Stimulated activated CD4-positive, alpha-beta T cell treated with anti-CD3 and anti-CD28 coated beads, Interleukin-1b, Interleukin-23, amount 100 ng/mL, for 1 hour (primary cell): ENCODE measurements around the gene OR5K3.
"Not testable (repeated sequence)": the region's sequence is repeated elsewhere in the genome, so short reads cannot be mapped to it uniquely, and the experiment has no call there.

Experiments
- DNase-seq, 2 donors: peaks; one replicate each; pipeline ENCODE4 v3.0.0-alpha.2; 2020; ENCODE audit warnings: low read depth in 2 of 2

Gene OR5K3

GRCh38 chr3:98390366-98390765 lies at the start of gene OR5K3:
OR5K3 (plus strand) TSS chr3:98390666; CDS start chr3:98390666, 0 bp downstream.
- no peak for DNase-seq

- DNase-seq, result no peak
Measured at GRCh38 chr3:98341758-98342157, 48.7 kb upstream of the OR5K3 start.

- DNase-seq, result no peak
Measured at GRCh38 chr3:98343647-98344507, 46.6 kb upstream of the OR5K3 start.

- DNase-seq, result no peak
Measured at GRCh38 chr3:98350082-98350481, 40.4 kb upstream of the OR5K3 start.

DNA sequence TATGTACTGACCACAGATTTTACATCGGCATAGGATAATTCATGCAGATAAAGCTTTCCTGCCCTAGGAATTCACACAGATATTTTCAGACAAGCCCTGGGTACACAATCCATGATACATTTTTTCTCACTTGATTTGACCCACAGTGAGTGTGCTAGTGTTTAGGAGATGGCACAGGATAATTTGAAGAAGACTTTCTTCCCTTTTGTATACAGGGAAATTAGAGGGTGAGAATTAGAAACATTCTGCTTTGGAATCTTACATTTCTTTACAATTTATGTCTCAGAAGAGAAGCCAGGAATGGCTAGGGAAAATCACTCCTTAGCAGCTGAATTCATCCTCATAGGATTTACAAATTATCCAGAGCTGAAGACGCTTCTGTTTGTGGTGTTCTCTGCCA lies 36.9 kb upstream of the OR5K3 start, which contains the start of gene OR5K4:
Gene OR5K4, plus strand, starts transcription at position 301 of the 400 bp plus-strand sequence. Its CDS starts 0 bp downstream, at position 301.
- no peak for DNase-seq

GRCh38 chr3:98359250-98359649 lies 31.2 kb upstream of the OR5K3 start:
- no peak for DNase-seq

DNA sequence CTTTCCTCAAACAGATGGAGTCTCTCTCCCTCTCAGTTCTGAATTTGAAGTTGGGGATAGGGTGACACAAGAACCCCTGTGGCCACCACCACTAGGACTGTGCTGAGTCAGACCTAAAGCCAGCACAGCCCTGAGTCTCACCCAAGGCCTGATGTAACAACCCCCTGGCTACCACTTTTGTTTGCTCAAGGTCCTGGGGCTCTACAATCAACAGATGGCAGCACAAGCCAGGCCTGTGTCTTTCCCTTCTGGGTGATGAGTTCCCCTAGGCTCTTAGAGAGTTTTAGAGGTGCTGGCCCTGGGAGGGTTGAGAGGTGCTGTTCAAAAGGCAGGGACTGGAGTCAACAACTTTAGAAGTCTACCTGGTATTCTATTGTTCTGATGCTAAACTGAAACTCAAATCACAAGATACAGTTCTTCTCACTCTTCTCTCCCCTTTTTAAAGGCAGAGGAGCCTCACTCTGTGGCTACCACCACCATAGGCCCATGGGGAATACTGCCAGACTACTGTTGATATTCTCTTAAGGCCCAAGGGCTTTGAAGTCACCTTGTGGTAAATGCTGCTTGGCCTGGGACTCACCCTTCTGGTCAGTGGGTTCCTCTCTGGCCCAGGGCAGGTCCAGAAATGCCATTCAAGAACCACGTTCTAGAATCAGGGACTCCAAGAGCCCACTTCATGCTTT lies 30.3 kb upstream of the OR5K3 start:
- DNase-seq, result no peak

- DNase-seq, result no peak
Measured at GRCh38 chr3:98360681-98361080, 29.8 kb upstream of the OR5K3 start.

GRCh38 chr3:98361289-98361688 lies 29.2 kb upstream of the OR5K3 start:
- no peak for DNase-seq

DNA sequence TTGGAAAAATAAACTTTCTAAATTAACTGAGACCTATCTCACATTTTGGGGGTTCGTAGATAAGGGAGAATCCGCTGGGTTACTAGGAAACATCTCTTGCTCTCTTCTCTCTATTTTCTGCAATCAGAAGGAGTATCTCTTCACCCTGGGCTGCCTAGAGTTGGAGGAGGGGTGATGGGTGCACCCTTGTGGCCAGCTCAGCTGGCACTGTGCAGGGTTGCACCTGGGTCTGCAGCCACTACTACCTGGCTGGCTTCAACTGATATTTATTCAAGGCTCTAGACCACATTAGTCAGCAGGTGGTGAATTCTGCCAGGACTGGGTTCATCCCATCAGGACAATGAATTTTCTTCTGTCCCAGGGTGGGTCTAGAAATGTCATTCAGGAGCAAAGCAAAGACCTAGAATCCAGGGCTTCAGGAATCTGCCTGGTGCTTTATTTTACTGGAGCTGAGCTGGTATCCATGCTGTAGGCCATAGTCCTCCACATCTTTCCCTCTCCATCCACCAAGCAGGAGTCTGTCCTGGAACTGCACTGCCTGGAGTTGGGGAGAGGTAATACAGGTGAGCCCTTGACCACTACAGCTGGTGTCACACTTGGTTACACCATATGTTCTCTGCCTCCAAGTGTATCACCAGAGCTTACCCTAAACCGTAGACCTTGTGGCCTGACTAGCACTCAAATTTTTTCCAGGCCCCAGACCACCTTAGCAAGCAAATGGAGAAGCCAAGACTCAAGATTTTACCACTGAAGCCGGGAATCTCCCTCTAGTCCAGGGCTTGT lies 22.8 kb upstream of the OR5K3 start:
- DNase-seq, result no peak

DNA sequence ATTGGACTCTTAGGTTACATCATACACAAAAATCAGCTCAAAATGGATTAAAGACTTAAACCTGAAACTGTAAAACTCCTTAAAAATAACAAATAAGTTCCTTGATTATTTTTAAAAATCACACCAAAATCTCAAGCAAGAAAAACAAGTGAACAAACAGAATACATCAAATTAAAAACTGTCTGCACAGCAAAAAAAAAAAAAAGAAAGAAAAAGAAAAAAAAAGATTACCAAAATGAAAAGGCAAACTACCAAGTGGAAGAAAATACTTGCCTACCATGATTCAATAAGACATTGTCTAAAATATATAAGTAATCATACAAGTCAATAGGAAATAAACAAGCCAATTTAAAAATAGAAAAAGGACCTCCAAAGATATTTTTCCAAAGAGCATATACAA lies 19.3 kb upstream of the OR5K3 start:
- DNase-seq, result no peak

- DNase-seq, result no peak
Measured at GRCh38 chr3:98371853-98372252, 18.6 kb upstream of the OR5K3 start.

DNA sequence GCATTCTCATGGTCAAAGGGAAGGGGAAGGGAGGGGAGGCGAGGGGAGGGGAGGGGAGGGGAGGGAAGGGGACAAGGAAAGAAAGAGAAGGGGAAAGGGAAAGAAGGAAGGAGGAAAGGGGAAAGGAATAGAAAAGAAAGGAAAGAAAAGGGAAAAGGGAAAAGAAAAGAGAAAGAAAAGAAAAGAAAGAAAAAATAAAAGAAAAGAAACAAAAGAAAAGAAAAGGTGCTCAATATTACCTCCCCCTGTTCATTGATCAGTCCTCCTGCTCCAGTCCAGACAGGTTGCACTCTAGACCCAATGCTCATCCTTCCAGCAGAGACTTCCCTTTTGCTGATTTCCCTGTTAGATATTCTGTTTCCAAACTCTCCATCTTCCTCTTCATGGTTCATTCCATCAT lies 18.0 kb upstream of the OR5K3 start:
- DNase-seq, result no peak

GRCh38 chr3:98376631-98377030 lies 13.8 kb upstream of the OR5K3 start:
- no peak for DNase-seq

DNA sequence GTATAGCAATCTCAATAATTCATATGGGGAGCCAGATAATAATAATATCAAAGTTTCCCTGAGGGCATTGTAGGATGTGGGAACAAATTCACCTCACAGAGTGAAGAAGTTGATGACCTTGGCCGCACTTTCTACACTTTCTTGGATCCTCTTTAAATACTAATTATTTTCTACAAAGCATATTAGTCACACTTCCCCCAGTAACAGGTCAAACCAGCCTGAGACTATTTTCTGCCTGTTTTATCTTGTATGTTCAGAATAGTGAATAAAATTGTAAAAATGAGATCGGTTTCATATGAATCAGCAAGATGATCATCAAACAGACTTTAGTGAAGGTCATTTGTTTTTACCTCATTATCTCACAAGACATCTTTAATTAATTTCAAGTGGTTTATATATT lies 2.3 kb upstream of the OR5K3 start:
- DNase-seq, result no peak

DNA sequence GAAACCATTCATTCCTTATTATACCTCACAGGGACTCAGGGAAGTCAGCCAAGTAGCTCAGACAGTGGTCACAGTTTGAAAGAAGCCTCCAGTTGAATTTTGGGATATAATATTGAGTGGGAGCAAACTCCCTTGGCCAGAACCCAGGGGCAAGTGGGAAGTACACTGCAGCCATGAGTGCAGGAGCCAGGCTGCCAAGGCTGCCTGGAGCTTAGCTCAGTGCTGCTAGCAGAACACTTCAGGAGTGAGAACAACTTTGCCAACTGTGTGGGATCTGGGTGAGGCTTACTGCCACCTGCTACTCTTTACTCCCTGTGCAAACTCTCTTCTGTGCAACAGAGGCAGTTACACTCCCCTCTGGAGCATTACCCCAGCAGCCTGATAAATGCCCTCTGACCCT lies 4.6 kb downstream of the OR5K3 start:
- DNase-seq, result no peak

DNA sequence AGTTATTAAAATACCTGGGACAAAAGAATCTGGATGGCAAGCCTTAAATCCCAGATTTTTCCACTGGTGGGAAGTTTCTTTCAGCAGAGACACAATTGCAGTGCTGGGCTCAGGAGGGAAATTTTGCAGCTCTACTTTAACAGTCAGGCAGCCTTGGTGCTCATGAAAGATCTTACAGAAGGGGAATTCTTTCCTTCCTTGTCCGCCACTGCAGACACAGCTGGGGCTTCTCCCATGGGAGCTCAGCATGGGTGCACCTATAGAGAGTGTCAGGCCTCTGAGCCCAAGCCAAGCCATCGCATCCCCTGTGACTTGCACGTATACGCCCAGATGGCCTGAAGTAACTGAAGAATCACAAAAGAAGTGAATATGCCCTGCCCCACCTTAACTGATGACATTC lies 6.0 kb downstream of the OR5K3 start:
- DNase-seq, result not testable (repeated sequence)

GRCh38 chr3:98398513-98398912 lies 8.0 kb downstream of the OR5K3 start:
- DNase-seq, result no peak

DNA sequence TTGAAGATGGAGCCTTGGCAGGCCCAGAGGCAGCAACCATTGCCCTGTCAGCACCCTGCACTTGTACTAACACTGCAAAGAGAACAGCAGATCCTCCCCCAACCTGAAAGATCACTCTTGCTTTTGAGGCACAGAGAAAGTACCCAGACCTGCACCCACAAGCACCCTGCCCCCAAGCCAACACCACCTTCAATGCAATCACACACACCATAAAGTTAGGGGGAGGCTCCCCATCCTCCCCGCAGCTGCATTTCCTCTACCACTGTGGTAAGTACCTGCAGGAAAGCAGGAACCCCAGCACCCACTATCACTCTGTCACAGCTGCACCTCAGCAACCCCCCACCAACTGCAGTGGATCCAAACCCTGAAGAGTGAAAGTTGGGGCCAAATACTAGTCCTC lies 12.0 kb downstream of the OR5K3 start:
- no peak for DNase-seq

- no peak for DNase-seq
Measured at GRCh38 chr3:98404010-98404409, 13.5 kb downstream of the OR5K3 start.

DNA sequence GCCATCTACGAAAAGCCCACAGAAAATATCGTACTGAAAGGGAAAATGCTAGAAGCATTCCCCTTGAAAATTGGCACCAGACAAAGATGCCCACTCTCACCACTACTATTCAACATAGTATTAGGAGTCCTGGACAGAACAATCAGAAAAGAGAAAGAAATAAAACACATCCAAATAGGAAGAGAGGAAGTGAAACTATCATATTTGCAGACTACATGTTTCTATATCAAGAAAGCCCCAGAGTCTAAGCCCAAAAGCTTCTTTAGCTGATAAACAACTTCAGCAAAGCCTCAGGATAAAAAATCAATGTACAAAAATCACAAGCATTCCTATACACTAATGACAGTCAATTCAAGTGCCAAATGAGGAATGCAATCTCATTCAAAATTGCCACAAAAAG lies 15.6 kb downstream of the OR5K3 start:
- no peak for DNase-seq

DNA sequence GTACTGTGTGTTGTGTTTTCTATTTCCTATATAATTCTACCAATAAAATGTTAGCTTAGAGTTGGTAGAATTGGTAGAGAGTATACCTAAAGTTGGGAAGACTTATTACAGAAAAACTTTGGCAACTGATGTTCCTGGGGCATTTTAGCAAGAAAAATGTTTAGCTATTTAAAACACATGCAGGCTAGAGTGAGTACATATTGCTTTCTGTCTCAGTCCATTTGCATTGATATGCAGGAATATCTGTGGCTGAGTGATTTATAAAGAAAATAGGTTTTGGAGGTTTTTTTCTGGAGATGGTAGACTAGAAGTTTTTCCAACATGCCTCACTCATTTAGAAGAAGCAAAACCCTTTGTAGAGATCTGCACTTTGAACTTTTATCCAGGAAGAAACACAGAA lies 42.1 kb downstream of the OR5K3 start:
- DNase-seq, result no peak
